HepG2 (cell line): Measurements from ENCODE around the gene CCDC88C. TPM values are rescaled to one million over a fixed set of nuclear protein-coding genes. Genes with fewer than 3 reads are reported as not detected.

Experiments
- ATAC-seq: fragments of 200-7000 bp; cut with Tn5 transposase; 3 replicates; pipeline ENCODE4 v1.9.1; 2020; ENCODE audit warnings: mild to moderate bottlenecking, moderate library complexity
- BruUV-seq: library from RNA; stranded (reverse); fragments of 400-500 nt; replicated peaks from 2 replicates; lab custom pipeline; 2021; lab: Mats Ljungman, UMichigan
- CTCF ChIA-PET: fragments of 300-600 bp; formaldehyde crosslinking; extraction: SDS; loops from one replicate; lab custom pipeline; 2021; ENCODE audit warnings: low total read pairs, inconsistent platforms, low intra/inter-chr PET ratio; lab: Yijun Ruan, JAX
- POLR2A ChIA-PET: fragments of 350-600 bp; sonication (Branson Sonifier 250); formaldehyde crosslinking; loops from one replicate; lab custom pipeline; 2020; ENCODE audit warnings: antibody characterized with exemption, inconsistent platforms; lab: Yijun Ruan, JAX
- DNase-seq: peaks from one replicate; pipeline ENCODE4 v3.0.0-alpha.2; 2015; ENCODE audit warnings: low spot score
- FAIRE-seq: peaks from 3 replicates; lab custom pipeline; 2011; peaks lifted over from hg19 to GRCh38; lab: Jason Lieb, UNC
- H2AFZ ChIP-seq: one replicate; pipeline ENCODE4 v1.6.1; 2011; ENCODE audit warnings: low read length, inconsistent platforms
- H3K27ac ChIP-seq: fragments of 300-600 bp; 3 replicates; pipeline ENCODE4 v1.8.0; 2011; ENCODE audit warnings: mixed run types, mild to moderate bottlenecking, mixed read lengths, low read length, inconsistent platforms; ENCODE audit not compliant: insufficient read depth; ENCODE audit errors: extremely low read length
- H3K27me3 ChIP-seq, 2 experiments: fragments of 200-600 bp in 1 of 2; 2 replicates in 1 of 2; 3 replicates in 1 of 2; pipeline versions ENCODE4 v1.6.0 to v1.8.0; 2011; ENCODE audit warnings: low read length in 2 of 2, mild to moderate bottlenecking in 2 of 2, moderate library complexity in 2 of 2, inconsistent platforms in 1 of 2; ENCODE audit not compliant: insufficient read depth in 2 of 2, control insufficient read depth in 1 of 2
- H3K36me3 ChIP-seq, 2 experiments: fragments of 200-600 bp in 1 of 2; replicated peaks in 1 of 2; 2 replicates in 1 of 2; 3 replicates in 1 of 2; pipeline versions ENCODE4 v1.5.1 to v1.8.0; 2011; ENCODE audit warnings: low read length in 2 of 2, inconsistent platforms in 1 of 2; ENCODE audit not compliant: insufficient read depth in 2 of 2, control insufficient read depth in 1 of 2
- H3K4me1 ChIP-seq: 2 replicates; pipeline ENCODE4 v1.5.1; 2012; ENCODE audit warnings: low read length, inconsistent platforms; ENCODE audit not compliant: insufficient read depth
- H3K4me2 ChIP-seq: 2 replicates; pipeline ENCODE4 v1.6.0; 2011; ENCODE audit warnings: low read depth, low read length, inconsistent platforms
- H3K4me3 ChIP-seq, 3 experiments: fragments of 200-600 bp in 1 of 3; sonication (generic), shearing (Covaris generic) in 1 of 3; replicated peaks in 1 of 3; 2 replicates each; pipeline ENCODE4 v1.5.1; 2011 to 2016; ENCODE audit warnings: low read length in 3 of 3, inconsistent platforms in 2 of 3, low read depth in 2 of 3, mild to moderate bottlenecking in 2 of 3, control low read depth in 1 of 3, mixed read lengths in 1 of 3; ENCODE audit not compliant: insufficient read depth in 1 of 3
- H3K79me2 ChIP-seq: one replicate; pipeline ENCODE4 v1.6.1; 2011; ENCODE audit warnings: low read length, inconsistent platforms; ENCODE audit not compliant: insufficient read depth
- H3K9ac ChIP-seq: 2 replicates; pipeline ENCODE4 v1.6.0; 2011; ENCODE audit warnings: mild to moderate bottlenecking, low read depth, low read length, inconsistent platforms; ENCODE audit not compliant: insufficient read depth
- H3K9me3 ChIP-seq: 2 replicates; pipeline ENCODE4 v1.5.1; 2012; ENCODE audit warnings: mild to moderate bottlenecking, low read length
- H4K20me1 ChIP-seq: 2 replicates; pipeline ENCODE4 v1.6.0; 2011; ENCODE audit warnings: inconsistent platforms, mild to moderate bottlenecking, low read length, moderate library complexity; ENCODE audit not compliant: insufficient read depth
- CREM ChIP-seq, 2 experiments: sonication (generic) in 1 of 2; formaldehyde crosslinking in 1 of 2; IDR thresholded peaks; 2 replicates each; pipeline versions ENCODE4 v1.4.0 to v1.6.1; 2016 to 2020; ENCODE audit warnings: antibody characterized with exemption in 1 of 2, mild to moderate bottlenecking in 1 of 2, missing genetic modification reagents in 1 of 2
- EP300 ChIP-seq, 3 experiments: sonication (generic) in 1 of 3; formaldehyde crosslinking in 1 of 3; IDR thresholded peaks; 2 replicates each; pipeline versions ENCODE4 v1.5.1 to v1.6.1; 2011 to 2020; ENCODE audit warnings: low read depth in 2 of 3, low read length in 2 of 3, borderline replicate concordance in 1 of 3, improper control_type of control experiment in 1 of 3, mild to moderate bottlenecking in 1 of 3, missing genetic modification reagents in 1 of 3, moderate library complexity in 1 of 3
- FOXO1 ChIP-seq: sonication (generic); formaldehyde crosslinking; IDR thresholded peaks from 2 replicates; pipeline ENCODE4 v1.4.0; 2020; ENCODE audit warnings: missing genetic modification reagents
- RCOR2 ChIP-seq: IDR thresholded peaks from 2 replicates; pipeline ENCODE4 v1.6.1; 2016; ENCODE audit warnings: missing biosample characterization, missing genetic modification reagents
- SOX13 ChIP-seq, 3 experiments: fragments of 450-650 bp in 1 of 3; sonication (generic) in 1 of 3; formaldehyde crosslinking in 1 of 3; IDR thresholded peaks in 2 of 3; conservative IDR thresholded peaks in 1 of 3; 2 replicates each; pipeline versions ENCODE4 v1.5.0 to v1.6.1; 2016 to 2020; ENCODE audit warnings: antibody characterized with exemption in 1 of 3, mild to moderate bottlenecking in 1 of 3, missing compliant biosample characterization in 1 of 3, missing genetic modification reagents in 1 of 3, moderate library complexity in 1 of 3
- ZFP36 ChIP-seq: fragments of 150-350 bp; IDR thresholded peaks from 2 replicates; pipeline ENCODE4 v1.6.1; 2018; ENCODE audit warnings: borderline replicate concordance, low read length, low read depth; ENCODE audit not compliant: partially characterized antibody
- ZMYM3 ChIP-seq: sonication (generic); formaldehyde crosslinking; IDR thresholded peaks from 2 replicates; pipeline ENCODE4 v1.5.1; 2020; ENCODE audit warnings: mild to moderate bottlenecking, missing genetic modification reagents
- ZNF263 ChIP-seq: sonication (generic); formaldehyde crosslinking; IDR thresholded peaks from 2 replicates; pipeline ENCODE4 v1.4.0; 2020; ENCODE audit warnings: missing genetic modification reagents
- ZNF451 ChIP-seq: sonication (generic); formaldehyde crosslinking; IDR thresholded peaks from 2 replicates; pipeline ENCODE4 v1.5.0; 2020; ENCODE audit warnings: mild to moderate bottlenecking, missing genetic modification reagents
- ZNF768 ChIP-seq: sonication (generic); formaldehyde crosslinking; IDR thresholded peaks from 2 replicates; pipeline ENCODE4 v1.4.0; 2020; ENCODE audit warnings: missing genetic modification reagents
- ZSCAN12 ChIP-seq: sonication (generic); formaldehyde crosslinking; IDR thresholded peaks from 2 replicates; pipeline ENCODE4 v1.9.0; 2021; ENCODE audit warnings: mild to moderate bottlenecking, missing genetic modification reagents
- WGBS: methylation state at CpG from one replicate; pipeline ENCODE4 v1.1.6; 2017; ENCODE audit warnings: low lambda C conversion rate; 5-methylcytosine and 5-hydroxymethylcytosine counted together
- in situ Hi-C: cut with HindIII; loops from 2 replicates; pipeline ENCODE4 v1.10.0; 2017; ENCODE audit warnings: low pct_unique_long_range_greater_than_20kb; ENCODE audit not compliant: extremely low pct_ligation_motif_present
- intact Hi-C: fragments of 100-400 bp; cut with micrococcal nuclease; formaldehyde crosslinking; loops from one replicate; pipeline ENCODE4 v1.10.0; 2022; ENCODE audit not compliant: unreplicated experiment
- polyA plus RNA-seq, 8 experiments: library from polyadenylated mRNA; depleted of rRNA in 3 of 8; stranded (reverse) in 7 of 8; unstranded in 1 of 8; fragments of >200 nt; fragmentation: Illumina TruSeq in 4 of 8; extraction: Trizol in 4 of 8; gene quantifications; 2 replicates each; pipeline versions ENCODE4 v1.2.1 to v1.2.3, GENCODE V29; 2011 to 2016; ENCODE audit warnings: low read depth in 4 of 8, missing spikeins in 1 of 8, mixed read lengths in 1 of 8; ENCODE audit not compliant: insufficient read depth in 1 of 8
- total RNA-seq, 5 experiments: library from RNA; depleted of rRNA; stranded (reverse); fragments of >200 nt; fragmentation: Illumina TruSeq; extraction: Trizol; gene quantifications; 2 replicates each; pipeline ENCODE4 v1.2.3, GENCODE V29; 2016; ENCODE audit warnings: low read depth in 1 of 5
- TF ChIP-seq, protein P1 (sequence below): sonication (generic); formaldehyde crosslinking; IDR thresholded peaks from 2 replicates; pipeline ENCODE4 v1.4.0; 2020; ENCODE audit warnings: missing genetic modification reagents
- TF ChIP-seq, protein P2 (sequence below): sonication (generic); formaldehyde crosslinking; IDR thresholded peaks from 2 replicates; pipeline ENCODE4 v1.5.1; 2020; ENCODE audit warnings: mild to moderate bottlenecking, missing genetic modification reagents, moderate library complexity

The CCDC88C gene
- total and polyA plus RNA-seq, 2 of the 13 experiments (the other 11 are each of a cell fraction or from before 2014, with no cell fraction given): 3.6 to 11.7 TPM

DNA sequence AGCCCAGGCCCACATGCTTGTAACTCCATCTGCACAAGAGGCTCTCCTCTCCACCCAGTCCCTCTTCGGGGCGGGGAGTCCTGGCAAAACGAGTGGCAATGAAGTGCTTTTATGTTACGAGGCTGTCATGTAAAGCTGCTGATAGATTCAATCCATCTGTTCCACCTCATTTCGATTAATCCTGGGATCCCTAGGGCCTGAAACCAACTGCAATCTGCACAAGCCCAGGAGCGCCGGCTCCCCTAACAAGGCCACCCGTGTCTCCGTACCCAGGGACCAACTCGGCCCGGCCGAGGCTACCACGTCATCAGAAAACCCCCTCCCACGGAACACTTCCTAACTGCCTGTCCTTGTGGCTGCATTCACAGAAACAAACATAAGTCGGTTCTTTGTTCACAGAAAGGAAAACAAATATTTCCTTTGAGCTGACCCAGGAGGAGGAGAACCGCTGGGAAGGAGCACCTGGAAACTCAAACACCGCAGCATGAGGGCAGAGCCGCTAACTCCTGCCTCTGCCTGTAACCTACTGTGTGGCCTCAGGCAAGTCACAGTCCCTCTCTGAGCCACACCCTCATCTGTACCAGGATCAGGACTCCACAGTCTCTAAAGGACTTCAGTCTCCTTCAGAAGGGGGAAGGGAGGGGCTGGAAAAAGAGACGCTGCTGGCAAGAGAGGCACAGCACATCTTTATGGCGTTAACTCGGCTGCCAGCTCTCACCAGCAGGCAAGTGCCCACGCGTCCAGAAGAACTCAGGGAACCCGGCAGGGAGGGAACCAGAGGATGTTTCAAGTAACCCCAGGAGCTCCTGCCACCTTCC, 47.8 kb downstream of the CCDC88C start:
- in situ Hi-C loops: no loop called here
- Histone ChIP-seq H3K4me3 (peak overlapping the region in 1 of 3 experiments; percentile 46; a peak in 2 of 6 replicates), H3K27ac (peak overlapping the region; percentile 24), H3K36me3 (no peaks in the 10 kb centered on the region), H3K4me2 (peak overlapping the region; percentile 59), H3K79me2 (no peaks in the 10 kb centered on the region), H3K9me3 (no peaks in the 10 kb centered on the region), H3K9ac (peak overlapping the region; percentile 42; the same call in 1 of the 2 replicates), H3K27me3 (no peaks in the 10 kb centered on the region), H2AFZ (peak overlapping the region; percentile 81), H3K4me1 (peaks cover 20% of the 10 kb centered on the region), H4K20me1 (no peaks in the 10 kb centered on the region)
- no TSS peak for BruUV-seq
- ATAC-seq: peak; percentile 61
- ChIA-PET CTCF (no interaction called here), POLR2A (no interaction called here)
- peak; percentile 74 for FAIRE-seq
- intact Hi-C loops: no loop called here
- peak; percentile 59 for DNase-seq
- WGBS: 34% methylated on average over 22 of the region's 24 CpGs
- TF ChIP-seq ZNF768 (CRISPR knock-in tag) (peak; percentile 100), ZMYM3 (CRISPR knock-in tag) (peak; percentile 96), SOX13 (IDR thresholded peaks at IDR 0.05) (no peak), SOX13 (CRISPR knock-in tag; conservative IDR thresholded peaks at IDR 0.05 in 1 of 2, IDR thresholded peaks at IDR 0.05 in 1 of 2) (peak in 1 of 2 experiments; percentile 47; a peak in 2 of 4 replicates), CREM (IDR thresholded peaks at IDR 0.05) (peak; percentile 50; the same call in 1 of the 2 replicates), CREM (CRISPR knock-in tag; IDR thresholded peaks at IDR 0.05) (no peak), ZNF451 (CRISPR knock-in tag) (no peak), ZSCAN12 (CRISPR knock-in tag) (no peak), ZFP36 (peak; percentile 37), FOXO1 (CRISPR knock-in tag) (0 out of 2 replicates have a peak, but pooled peaks have one; percentile 12), EP300 (IDR thresholded peaks at IDR 0.05; ENCODE audit: low read depth in 2 of 2, low read length in 2 of 2) (0 out of 4 replicates have a peak, but pooled peaks of 1 of the 2 experiments have one; percentile 14), EP300 (CRISPR knock-in tag; IDR thresholded peaks at IDR 0.05; ENCODE audit: borderline replicate concordance) (no peak), RCOR2 (CRISPR knock-in tag) (0 out of 2 replicates have a peak, but pooled peaks have one; percentile 14), ZNF263 (CRISPR knock-in tag) (peak; percentile 76)
- TF ChIP-seq, protein P1, sequence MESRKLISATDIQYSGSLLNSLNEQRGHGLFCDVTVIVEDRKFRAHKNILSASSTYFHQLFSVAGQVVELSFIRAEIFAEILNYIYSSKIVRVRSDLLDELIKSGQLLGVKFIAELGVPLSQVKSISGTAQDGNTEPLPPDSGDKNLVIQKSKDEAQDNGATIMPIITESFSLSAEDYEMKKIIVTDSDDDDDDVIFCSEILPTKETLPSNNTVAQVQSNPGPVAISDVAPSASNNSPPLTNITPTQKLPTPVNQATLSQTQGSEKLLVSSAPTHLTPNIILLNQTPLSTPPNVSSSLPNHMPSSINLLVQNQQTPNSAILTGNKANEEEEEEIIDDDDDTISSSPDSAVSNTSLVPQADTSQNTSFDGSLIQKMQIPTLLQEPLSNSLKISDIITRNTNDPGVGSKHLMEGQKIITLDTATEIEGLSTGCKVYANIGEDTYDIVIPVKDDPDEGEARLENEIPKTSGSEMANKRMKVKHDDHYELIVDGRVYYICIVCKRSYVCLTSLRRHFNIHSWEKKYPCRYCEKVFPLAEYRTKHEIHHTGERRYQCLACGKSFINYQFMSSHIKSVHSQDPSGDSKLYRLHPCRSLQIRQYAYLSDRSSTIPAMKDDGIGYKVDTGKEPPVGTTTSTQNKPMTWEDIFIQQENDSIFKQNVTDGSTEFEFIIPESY (CRISPR knock-in tag): peak; percentile 65
- TF ChIP-seq, protein P2, sequence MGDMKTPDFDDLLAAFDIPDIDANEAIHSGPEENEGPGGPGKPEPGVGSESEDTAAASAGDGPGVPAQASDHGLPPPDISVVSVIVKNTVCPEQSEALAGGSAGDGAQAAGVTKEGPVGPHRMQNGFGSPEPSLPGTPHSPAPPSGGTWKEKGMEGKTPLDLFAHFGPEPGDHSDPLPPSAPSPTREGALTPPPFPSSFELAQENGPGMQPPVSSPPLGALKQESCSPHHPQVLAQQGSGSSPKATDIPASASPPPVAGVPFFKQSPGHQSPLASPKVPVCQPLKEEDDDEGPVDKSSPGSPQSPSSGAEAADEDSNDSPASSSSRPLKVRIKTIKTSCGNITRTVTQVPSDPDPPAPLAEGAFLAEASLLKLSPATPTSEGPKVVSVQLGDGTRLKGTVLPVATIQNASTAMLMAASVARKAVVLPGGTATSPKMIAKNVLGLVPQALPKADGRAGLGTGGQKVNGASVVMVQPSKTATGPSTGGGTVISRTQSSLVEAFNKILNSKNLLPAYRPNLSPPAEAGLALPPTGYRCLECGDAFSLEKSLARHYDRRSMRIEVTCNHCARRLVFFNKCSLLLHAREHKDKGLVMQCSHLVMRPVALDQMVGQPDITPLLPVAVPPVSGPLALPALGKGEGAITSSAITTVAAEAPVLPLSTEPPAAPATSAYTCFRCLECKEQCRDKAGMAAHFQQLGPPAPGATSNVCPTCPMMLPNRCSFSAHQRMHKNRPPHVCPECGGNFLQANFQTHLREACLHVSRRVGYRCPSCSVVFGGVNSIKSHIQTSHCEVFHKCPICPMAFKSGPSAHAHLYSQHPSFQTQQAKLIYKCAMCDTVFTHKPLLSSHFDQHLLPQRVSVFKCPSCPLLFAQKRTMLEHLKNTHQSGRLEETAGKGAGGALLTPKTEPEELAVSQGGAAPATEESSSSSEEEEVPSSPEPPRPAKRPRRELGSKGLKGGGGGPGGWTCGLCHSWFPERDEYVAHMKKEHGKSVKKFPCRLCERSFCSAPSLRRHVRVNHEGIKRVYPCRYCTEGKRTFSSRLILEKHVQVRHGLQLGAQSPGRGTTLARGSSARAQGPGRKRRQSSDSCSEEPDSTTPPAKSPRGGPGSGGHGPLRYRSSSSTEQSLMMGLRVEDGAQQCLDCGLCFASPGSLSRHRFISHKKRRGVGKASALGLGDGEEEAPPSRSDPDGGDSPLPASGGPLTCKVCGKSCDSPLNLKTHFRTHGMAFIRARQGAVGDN (CRISPR knock-in tag): peak; percentile 44
